HCT116 (cell line): ENCODE results near the gene AKT3.

Experiments
- EZH2phosphoT487 ChIP-seq: fragments of 200-600 bp; IDR thresholded peaks from 2 replicates; pipeline ENCODE4 v1.6.1; 2018; ENCODE audit warnings: antibody characterized with exemption, borderline replicate concordance
- POLR2A ChIP-seq: IDR thresholded peaks from 2 replicates; pipeline ENCODE4 v1.7.0; 2011; ENCODE audit warnings: borderline replicate concordance; ENCODE audit not compliant: insufficient read depth, insufficient read length; ENCODE audit errors: extremely low read depth
- POLR2AphosphoS5 ChIP-seq: IDR thresholded peaks from 2 replicates; pipeline ENCODE4 v1.6.1; 2011; ENCODE audit warnings: mild to moderate bottlenecking, low read depth, low read length, moderate library complexity
- TF ChIP-seq, protein P1 (sequence below): IDR thresholded peaks from 2 replicates; pipeline ENCODE4 v1.6.1; 2012
- TF ChIP-seq, protein P2 (sequence below), 3 experiments: fragments of 200-600 bp in 1 of 3; sonication (generic) in 1 of 3; IDR thresholded peaks in 2 of 3; conservative IDR thresholded peaks in 1 of 3; 2 replicates each; pipeline ENCODE4 v1.5.1; 2012 to 2017; ENCODE audit warnings: low read depth in 2 of 3, low read length in 2 of 3, antibody characterized with exemption in 1 of 3, borderline replicate concordance in 1 of 3, control low read depth in 1 of 3, mild to moderate bottlenecking in 1 of 3, mixed read lengths in 1 of 3, mixed run types in 1 of 3, moderate library complexity in 1 of 3; ENCODE audit not compliant: insufficient read depth in 1 of 3

DNA sequence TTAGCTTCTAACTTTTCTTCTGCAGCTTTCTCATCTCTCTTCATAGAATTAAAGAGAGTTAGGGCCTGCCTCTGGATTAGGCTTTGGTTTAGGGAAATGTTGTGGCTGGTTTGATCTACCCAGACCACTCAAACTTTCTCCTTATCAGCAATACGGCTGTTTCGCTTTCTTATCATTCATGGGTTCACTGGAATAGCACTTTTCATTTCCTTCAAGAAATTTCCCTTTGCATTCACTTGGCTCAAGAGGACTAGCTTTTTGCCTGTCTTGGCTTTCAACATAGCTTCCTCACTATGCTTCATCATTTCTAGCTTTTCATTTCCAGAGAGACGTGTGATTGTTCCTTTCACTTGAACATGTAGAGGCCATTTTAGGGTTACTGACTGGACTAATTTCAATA is 59.6 kb downstream of the AKT3 start:
- TF ChIP-seq, protein P1, sequence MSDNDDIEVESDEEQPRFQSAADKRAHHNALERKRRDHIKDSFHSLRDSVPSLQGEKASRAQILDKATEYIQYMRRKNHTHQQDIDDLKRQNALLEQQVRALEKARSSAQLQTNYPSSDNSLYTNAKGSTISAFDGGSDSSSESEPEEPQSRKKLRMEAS = no peak
- TF ChIP-seq POLR2A = no peak
- TF ChIP-seq, protein P2, sequence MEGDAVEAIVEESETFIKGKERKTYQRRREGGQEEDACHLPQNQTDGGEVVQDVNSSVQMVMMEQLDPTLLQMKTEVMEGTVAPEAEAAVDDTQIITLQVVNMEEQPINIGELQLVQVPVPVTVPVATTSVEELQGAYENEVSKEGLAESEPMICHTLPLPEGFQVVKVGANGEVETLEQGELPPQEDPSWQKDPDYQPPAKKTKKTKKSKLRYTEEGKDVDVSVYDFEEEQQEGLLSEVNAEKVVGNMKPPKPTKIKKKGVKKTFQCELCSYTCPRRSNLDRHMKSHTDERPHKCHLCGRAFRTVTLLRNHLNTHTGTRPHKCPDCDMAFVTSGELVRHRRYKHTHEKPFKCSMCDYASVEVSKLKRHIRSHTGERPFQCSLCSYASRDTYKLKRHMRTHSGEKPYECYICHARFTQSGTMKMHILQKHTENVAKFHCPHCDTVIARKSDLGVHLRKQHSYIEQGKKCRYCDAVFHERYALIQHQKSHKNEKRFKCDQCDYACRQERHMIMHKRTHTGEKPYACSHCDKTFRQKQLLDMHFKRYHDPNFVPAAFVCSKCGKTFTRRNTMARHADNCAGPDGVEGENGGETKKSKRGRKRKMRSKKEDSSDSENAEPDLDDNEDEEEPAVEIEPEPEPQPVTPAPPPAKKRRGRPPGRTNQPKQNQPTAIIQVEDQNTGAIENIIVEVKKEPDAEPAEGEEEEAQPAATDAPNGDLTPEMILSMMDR (IDR thresholded peaks at IDR 0.05 in 2 of 3, conservative IDR thresholded peaks at IDR 0.05 in 1 of 3; ENCODE audit: borderline replicate concordance in 1 of 3, insufficient read depth in 1 of 3, low read depth in 2 of 3, low read length in 2 of 3) = no peak
- no peak for TF ChIP-seq EZH2phosphoT487
- no peak for TF ChIP-seq POLR2AphosphoS5
